ENCODE measurements around the gene MAP2K7.

The MAP2K7 gene

DNA sequence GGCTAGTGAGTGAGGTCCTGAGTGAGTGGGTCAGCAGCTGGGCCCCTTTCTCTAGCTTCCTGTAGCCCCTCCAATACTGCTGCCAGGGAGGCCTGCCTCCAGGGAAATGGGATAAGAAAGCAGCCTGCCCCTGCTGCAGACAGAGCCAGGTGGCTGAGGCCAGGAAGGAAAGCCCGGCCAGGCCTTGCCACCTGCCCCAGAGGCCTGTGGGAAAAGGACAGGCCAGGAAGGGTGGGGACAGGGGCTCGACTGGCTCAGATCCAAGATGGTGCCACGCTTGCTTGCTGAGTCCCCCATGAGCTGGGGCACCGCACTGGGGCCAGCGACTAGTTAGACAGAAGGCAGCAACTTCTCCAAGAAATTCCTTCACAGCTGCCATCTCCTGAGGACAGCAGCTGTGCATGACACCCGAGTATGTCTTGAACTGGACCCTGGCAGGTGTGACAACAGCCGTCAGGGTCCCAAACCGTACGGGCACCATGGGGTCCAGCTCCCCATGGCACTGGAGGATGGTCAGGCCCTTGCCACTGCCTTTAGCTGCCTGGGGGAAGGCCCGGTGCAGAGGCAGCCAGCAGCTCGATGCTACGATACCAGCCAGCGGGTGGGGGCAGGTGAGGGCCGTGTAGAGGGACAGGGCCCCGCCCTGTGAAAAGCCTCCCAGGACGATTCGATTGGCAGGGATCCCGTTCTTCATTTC is 24.4 kb upstream of the MAP2K7 start:
- TF ChIP-seq, protein P1, sequence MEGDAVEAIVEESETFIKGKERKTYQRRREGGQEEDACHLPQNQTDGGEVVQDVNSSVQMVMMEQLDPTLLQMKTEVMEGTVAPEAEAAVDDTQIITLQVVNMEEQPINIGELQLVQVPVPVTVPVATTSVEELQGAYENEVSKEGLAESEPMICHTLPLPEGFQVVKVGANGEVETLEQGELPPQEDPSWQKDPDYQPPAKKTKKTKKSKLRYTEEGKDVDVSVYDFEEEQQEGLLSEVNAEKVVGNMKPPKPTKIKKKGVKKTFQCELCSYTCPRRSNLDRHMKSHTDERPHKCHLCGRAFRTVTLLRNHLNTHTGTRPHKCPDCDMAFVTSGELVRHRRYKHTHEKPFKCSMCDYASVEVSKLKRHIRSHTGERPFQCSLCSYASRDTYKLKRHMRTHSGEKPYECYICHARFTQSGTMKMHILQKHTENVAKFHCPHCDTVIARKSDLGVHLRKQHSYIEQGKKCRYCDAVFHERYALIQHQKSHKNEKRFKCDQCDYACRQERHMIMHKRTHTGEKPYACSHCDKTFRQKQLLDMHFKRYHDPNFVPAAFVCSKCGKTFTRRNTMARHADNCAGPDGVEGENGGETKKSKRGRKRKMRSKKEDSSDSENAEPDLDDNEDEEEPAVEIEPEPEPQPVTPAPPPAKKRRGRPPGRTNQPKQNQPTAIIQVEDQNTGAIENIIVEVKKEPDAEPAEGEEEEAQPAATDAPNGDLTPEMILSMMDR (IDR thresholded peaks at IDR 0.05; ENCODE audit: control insufficient read depth, extremely low read depth, insufficient read depth) = no peak
- no peak overlapping the region for H3K4me3 ChIP-seq (ENCODE audit: low read depth, low read length)
- DNase-seq (ENCODE audit: low read depth) = no peak

DNA sequence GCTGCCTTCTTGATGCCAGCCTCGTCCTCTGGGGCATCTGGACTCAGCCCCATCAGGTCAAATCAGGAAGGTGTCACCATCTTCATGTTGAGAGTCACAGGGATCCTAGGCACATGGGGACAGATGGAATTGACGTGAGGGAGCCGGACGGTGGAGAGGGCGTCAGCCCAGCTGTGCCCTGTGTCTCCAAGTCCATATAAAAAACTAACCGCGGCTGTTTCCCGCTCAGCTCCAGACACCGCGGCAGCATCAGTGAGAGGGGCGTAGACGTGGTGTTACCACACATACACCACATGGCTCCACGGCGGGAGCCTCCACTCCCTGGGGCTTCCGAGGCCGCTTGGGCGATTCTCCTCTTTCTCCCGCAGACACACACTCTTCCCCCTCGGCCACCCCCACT is 23.8 kb upstream of the MAP2K7 start:
- TF ChIP-seq, protein P1 (IDR thresholded peaks at IDR 0.05; ENCODE audit: control insufficient read depth, extremely low read depth, insufficient read depth) = no peak

DNA sequence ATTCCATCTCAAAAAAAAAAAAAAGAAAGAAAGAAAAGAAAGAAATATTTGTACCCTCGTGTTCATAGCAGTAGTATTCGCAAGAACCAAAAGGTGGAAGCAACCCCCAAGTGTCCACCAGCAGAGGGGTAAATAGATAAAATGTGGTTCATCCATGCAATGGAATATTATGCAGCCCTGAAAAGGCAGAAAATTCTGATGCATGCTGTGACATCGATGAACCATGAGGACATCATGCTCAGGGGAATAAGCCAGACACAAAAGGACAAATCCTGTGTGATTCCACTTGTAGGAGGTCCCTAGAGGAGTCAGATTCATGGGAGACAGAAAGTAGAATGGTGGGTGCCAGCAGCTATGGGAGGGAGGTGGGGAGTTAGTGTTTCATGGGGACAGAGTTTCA is 21.8 kb upstream of the MAP2K7 start:
- no peak for DNase-seq (ENCODE audit: low read depth)
- TF ChIP-seq, protein P1 (IDR thresholded peaks at IDR 0.05; ENCODE audit: control insufficient read depth, extremely low read depth, insufficient read depth) = no peak
- no peak overlapping the region for H3K4me3 ChIP-seq (ENCODE audit: low read depth, low read length)

More for the DNA sequence above, 23.8 kb upstream of the MAP2K7 start:
- no peak overlapping the region for H3K4me3 ChIP-seq (ENCODE audit: low read depth, low read length)
- DNase-seq (ENCODE audit: low read depth) = no peak

DNA sequence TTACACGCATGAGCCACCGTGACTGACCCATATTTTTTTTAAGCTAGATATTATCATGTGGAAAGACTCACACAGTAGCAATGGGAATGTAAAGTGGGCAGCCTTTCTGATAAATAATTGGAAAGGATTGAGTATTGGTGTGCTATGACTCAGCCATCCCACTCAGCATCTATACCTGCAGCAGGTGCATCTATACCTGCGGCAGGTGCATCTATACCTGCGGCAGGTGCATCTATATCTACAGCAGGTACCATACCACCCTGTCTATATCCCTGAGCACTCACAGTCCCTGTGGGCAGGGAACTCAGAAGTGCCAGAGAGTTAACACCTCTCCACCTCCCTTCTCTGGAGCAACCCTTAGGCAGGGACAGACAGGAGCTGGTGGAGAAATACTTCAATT is 20.6 kb upstream of the MAP2K7 start:
- TF ChIP-seq, protein P1 (IDR thresholded peaks at IDR 0.05; ENCODE audit: control insufficient read depth, extremely low read depth, insufficient read depth) = no peak
- H3K4me3 ChIP-seq (ENCODE audit: low read depth, low read length) = no peak overlapping the region
- DNase-seq (ENCODE audit: low read depth) = no peak

DNA sequence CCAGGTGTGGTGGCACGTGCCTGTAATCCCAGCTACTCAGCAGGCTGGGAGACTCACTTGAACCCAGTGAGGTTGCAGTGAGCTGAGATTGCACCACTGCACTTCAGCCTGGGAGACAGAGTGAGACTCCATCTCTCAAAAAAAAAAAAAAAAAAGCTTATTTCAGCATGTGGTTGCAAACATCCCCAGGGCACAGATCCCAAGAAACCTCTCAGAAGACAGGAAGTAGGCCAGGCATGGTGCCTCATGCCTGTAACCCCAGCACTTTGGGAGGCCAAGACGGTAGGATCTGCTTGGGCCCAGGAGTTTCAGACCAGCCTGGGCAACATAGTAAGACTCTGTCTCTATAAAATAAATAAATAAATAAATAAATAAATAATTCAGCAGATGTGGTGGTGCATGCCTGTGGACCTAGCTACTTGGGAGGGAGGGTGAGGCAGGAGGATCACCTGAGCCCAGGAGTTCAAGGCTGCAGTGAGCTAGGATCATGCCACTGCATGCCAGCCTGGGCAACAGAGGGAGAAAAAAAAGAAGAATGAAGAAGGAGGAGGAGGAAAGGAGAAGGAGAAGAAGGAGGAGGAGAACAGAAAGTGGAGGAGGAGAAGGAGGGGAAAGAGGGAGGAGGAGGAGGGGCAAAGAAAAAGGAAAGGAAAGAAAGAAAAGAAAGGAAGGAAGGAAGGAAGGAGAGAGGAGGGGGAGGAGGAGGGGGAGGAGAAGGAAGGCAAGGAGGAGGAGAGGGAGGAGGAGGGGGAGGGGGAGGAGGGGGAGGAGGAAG is 19.7 kb upstream of the MAP2K7 start:
- TF ChIP-seq, protein P1 (IDR thresholded peaks at IDR 0.05; ENCODE audit: control insufficient read depth, extremely low read depth, insufficient read depth) = no peak
- H3K4me3 ChIP-seq (ENCODE audit: low read depth, low read length) = no peak overlapping the region
- DNase-seq (ENCODE audit: low read depth) = no peak

DNA sequence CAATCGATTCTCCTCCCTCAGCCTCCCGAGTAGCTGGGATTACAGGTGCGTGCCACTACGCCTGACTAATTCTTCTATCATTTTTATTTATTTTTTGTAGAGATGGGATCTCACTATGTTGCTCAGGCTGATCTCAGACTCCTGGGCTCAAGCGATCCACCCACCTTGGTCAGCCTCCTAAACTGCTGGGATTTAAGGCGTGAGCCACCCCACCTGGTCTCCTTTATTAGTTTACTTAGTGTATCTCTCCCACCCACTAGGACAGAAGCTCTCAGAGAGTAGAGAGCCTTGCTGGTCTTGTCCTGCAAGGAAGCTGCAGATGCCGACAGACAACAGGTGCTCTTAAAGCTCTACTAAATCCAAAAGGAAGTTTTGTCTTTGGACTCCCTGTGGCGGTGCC is 17.9 kb upstream of the MAP2K7 start:
- no peak for DNase-seq (ENCODE audit: low read depth)
- TF ChIP-seq, protein P1 (IDR thresholded peaks at IDR 0.05; ENCODE audit: control insufficient read depth, extremely low read depth, insufficient read depth) = no peak

More for the DNA sequence above, 17.9 kb upstream of the MAP2K7 start:
- no peak overlapping the region for H3K4me3 ChIP-seq (ENCODE audit: low read depth, low read length)
